ENCODE data around the gene ANKS1B.

- TF ChIP-seq POLR2A (IDR thresholded peaks at IDR 0.05) (no peak), CTCF (IDR thresholded peaks at IDR 0.05) (no peak)
Observed at GRCh38 chr12:98727196-98727595, 1257.5 kb downstream of the ANKS1B start.
